IPS-NIHi7 (cell line): ENCODE measurements around the gene IPCEF1.
"Not testable (repeated sequence)": the region's sequence is repeated elsewhere in the genome, so short reads cannot be mapped to it uniquely, and the experiment has no call there.

Source experiments
- DNase-seq: peaks from one replicate; pipeline ENCODE4 v3.0.0; 2012; ENCODE audit warnings: mixed read lengths; ENCODE audit errors: extremely low spot score

IPCEF1 gene

DNA sequence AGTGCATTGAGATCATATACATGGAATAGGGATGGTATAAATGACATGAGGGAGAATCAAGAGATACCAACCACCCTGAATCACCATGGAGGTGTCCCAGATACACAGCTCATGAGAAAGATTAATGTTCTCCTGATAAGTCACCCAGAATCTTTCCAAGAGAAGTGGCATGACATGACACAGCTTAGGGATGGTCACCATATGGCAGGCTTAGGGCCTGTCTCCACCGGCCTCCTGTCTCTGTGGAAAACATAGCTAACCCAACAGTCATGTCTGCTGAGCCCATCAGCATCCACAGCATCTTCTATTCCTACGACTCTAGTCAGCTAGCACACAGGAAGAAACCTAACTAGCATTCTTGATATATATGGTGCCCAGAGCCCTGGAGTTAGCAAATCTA is 133.3 kb downstream of the IPCEF1 start:
- no peak for DNase-seq

DNA sequence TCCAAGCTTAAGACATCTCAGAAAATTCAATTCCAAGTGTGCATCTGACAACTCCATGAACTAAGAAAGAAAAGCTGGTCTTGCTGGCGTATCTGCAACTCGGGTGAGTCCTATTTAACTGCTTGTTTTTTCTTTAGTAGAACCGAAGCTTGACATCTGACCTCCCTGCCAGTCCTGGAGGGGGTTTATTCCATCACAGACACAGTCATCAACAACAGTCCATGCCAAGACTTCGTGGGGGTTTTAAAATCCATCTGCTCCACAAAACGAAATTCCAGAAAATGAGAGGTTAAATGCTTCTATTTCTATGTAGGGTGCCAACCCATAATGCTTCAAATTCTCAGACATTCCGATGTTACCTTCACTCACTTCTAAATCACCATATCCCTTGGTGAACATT is 133.9 kb downstream of the IPCEF1 start:
- no peak for DNase-seq

DNA sequence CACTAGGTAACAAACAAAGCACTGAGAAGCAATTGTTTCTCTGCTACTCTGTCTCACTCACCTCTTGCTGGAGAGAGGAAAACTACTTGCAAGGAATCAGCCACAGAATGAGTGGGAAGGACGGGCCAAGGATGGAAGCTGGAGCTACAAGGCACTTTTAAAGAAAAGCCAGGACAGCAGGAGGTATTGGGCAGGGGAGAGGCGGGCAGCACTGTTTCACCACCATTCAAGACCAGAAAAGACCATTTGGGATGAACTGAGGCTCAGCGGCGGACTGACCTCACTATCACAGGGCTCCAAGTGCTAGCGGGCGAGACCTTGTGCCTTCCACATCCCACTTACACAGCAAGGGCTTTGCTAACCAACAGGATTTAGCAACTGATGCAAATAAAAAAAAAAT is 137.4 kb downstream of the IPCEF1 start:
- peak; percentile 16 for DNase-seq

DNA sequence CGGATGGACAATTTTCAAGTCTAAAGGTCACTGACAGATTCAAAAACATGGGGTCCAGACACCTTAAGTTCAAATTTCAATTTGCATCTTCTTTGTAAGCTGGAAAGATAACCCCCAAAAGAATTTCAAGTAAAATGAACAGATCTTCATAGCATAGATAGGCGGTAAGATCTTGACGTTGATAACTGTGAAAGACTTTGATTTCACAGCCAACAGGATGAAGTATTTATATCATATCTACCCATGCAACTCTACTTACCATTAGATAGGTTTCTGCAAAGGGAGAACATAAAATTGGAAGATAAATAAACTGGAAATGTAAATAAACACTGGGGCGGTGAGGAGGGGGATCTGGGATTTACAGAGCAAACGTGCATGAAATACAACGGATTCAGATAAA is 137.8 kb downstream of the IPCEF1 start:
- no peak for DNase-seq

DNA sequence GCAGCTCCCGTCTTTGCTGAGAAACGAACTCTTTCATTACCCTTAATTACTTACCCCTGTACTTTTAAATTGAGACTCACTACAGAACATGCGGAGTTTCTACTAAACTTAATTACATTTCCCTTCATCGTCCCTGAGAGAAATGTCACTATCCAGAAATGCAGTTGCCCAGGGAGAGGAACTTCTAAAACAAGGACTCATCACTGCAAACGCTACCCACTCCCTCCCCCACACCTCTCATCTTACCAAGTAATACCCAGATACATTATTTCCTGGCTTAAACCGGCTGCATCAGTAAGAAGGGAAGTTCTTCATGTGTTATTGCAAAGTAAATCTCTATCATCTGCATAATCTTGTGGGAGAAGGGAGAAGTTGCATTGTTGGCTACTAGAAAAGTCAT is 138.3 kb downstream of the IPCEF1 start:
- DNase-seq, result no peak

DNA sequence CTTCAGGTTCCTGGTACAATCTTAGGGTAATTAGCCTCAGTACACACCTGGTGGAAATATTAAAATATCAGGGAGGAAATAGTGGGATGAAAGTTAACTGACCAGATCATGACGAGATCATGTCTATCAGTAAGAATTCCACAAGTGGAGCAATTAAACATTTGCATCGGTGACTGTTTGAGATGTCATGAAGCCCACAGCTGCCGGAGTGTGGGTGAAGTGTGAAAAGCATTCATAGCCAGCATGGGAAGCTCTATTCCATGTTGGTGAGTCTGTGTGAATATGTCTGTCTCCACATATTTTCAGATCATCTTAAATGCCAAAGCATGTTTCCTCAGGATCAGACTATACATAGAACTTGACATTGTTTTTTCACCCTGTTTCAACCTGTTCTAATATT is 142.8 kb downstream of the IPCEF1 start:
- no peak for DNase-seq

DNA sequence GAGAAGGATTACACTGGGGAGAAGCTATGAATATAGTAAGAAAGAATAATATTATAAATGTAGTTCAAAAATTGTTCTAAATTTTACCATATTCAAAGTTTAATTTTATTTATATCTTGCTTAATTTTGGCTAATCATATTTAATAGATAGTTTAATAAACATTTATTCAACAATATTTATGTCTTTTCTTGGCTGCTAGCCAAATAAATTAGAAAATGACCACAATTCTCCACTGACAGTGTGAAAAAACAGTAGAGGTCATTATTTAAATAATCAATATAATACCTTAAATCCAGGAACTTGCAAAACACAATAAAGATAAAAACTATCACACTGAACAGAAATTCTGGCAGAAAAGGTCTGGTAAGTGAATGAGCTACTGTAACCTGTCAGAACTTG is 145.9 kb downstream of the IPCEF1 start:
- DNase-seq, result no peak

DNA sequence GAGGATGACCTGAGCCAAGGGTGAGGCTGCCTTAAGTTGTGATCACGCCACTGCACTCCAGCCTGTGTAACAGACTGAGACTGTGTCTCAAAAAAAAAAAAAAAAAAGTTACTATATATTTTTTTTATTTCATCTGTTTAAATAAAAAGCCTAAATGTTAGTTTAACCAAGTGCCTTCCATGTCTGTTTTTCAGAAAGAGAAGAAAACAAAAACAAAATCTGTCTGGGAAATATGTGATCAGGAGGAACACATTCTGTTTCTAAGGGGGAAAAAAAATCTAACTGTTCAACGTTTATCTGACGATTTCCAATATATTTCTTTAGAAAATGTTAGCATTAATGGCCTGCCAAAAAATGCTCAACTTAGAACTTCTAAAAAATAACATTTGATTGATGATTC is 147.0 kb downstream of the IPCEF1 start:
- no peak for DNase-seq

DNA sequence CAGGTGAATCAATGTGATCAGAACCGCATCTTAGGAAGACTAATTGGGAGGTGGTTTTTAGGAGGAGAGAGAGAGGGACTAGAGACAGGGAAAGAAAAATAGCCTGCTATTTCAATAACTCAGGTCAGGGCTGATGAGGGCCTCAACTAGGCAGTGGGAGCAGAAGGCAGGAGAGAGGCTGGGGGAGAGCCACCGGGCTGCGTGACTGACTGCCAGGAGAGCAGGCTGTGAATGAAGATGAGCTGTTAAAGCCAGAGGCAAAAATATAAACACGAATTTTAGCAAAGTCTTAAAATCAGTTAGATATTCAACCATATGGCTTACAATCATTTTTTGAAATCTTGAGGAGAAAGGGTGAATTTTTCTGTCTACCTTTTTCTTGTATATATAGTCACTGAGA is 149.6 kb downstream of the IPCEF1 start:
- DNase-seq, result no peak

DNA sequence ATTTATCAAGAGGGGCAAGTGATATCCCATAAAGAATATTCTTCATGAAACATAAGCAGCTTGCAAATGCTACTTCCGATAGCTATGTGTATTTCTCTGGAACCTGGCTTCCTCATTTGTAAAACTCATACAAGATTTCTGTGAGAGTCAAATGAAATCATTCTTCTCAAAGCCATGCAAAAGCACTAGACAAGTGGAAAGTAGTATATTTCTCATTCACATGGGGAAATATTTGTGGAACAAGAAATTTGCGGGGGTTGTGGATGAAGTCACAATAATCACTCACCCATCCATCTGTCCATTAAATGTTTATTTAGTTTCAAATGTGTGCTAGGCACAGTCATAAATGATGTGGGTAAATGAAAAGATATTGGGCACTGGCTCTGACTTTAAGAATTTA is 150.5 kb downstream of the IPCEF1 start:
- no peak for DNase-seq

DNA sequence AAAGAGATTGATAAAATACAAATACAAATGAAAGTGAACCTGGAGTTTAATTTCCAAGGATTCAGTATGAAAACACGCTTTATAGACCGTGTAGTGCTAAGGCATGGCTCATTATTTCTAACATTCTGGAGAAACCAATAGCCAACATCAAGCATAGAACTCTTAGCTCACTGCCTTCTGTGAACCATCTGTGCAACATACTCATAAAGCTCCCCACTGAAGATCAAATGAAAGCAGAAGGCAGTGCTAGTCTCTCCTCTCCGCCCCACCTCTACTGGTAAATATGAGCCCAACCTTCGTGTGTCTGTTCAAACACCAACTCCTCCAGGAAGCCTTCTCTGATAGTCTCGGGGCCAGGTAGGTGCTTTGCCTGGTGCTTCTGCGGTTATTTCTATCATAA is 153.6 kb downstream of the IPCEF1 start:
- DNase-seq, result no peak

DNA sequence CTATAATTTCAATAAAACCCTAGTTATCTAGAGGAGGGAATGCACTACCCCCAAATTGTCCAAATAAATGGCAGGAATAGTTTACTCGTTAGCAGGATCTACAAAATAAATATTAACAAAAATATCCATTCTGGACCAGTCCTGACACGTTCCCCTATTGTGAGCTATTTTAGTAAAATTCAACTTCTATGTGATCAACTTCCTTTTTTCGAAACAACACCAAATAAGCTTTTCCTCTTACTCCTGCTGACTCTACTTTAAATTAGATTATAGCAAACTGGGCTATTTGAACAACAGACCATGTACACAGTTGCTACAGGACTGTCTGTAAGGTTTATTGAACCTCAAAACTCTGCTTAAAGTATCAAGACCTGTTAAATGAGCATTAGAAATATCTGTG is 154.3 kb downstream of the IPCEF1 start:
- no peak for DNase-seq

DNA sequence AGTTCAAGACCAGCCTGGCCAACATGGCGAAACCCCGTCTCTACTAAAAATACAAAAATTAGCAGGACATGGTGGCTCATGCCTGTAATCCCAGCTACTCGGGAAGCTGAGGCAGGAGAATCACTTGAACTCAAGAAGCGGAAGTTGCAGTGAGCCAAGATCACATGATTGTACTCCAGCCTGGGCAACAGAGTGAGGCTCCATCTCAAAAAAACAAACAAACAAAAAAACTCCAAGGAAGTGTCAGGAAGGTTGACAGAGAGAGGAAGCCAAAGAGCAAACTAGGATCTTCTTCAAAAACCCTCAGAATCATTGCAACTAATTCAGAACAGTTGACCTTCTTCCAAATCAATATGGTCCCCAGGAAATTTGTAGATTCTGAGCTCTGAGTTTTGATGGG is 154.9 kb downstream of the IPCEF1 start:
- DNase-seq, result not testable (repeated sequence)

DNA sequence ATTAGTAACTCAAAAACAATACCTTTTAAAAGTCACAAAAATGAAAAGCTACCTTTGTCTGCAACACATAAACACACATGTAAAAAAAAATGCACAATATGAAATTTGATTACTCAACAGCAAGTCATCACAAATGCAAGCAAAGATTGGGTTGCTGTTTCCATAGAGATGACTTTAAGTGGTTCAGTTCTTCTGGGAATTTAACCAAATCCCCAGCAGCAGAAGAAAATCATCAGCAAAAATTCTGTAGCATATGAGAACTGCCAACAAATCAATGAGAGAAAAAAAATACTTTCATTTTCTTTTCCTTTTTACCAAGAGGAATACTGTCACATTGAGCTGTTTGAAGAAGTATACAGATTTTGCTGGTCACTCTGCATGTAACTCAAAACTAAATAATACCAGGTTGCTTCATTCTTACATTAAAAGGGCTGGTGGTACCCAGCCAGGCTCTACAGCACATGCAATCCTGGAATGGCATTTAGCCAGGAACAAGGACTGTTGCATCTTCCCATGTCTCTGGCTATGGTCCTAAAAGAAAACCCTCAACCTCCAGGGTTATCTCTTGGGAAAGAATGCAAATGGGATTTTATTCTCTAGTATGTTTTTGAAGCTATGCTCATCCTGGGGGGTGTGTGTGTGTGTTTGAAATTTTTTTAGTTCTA is 159.3 kb downstream of the IPCEF1 start:
- DNase-seq, result no peak

DNA sequence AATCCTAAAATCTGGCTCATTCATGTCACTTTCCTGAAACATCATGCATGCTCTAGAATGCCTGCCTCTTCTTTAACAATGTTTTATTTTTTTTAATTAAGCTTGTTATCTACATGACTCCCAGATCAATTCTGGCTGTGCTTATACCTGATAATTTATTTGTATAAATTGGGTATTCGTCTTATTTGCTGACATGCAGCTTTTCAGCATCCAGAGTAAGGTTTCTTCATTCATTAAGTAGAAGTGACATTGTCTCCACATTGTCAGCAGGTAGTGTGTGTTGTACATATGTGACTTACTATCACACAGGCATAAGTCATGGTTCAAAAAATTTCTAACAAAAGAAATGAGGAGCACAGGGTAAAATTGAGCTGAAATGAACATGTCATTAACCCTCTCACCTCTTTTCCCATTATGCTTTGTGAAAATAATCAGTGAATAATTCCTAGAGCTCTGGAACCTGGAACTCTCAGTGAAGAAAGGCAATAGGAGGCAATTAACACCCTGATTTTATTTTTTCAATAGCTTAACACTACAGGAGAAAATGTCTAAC is 160.2 kb downstream of the IPCEF1 start:
- no peak for DNase-seq

DNA sequence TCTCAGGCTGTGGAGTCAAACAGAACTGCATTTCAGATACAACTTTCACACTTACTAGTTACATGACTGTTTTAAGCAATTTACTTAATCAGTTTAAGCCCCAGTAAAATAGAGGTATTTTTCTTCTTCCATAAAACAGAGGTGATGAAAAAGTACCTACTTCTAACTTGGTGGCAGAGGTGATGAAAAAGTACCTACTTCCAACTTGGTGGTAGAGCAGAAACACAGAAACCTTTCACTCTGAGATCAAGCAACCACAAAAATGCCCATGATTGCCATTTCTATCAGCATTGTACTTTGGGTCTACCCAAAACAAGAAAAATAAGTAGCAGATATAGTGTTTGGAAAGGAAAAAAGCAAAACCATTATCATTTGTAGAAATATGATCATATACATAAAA is 168.9 kb downstream of the IPCEF1 start:
- no peak for DNase-seq

DNA sequence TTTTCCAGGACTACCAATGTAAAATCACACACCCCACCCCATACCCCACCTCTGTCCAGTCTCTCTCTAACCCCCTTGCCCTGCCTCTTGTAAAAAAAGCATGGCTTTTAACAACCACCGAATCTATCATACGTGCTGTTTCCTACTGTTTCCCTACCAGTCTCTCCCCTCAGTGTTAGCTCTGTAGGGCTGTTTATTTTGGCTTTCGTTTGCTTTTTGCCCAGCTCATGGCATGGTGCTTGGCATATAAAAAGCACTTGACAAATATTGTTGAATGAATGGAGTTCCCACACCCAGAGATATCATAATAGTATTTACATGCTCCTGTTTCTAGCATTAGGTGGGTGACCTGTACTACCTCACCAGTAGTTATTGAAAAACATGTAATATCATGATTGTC is 169.4 kb downstream of the IPCEF1 start:
- DNase-seq, result no peak

DNA sequence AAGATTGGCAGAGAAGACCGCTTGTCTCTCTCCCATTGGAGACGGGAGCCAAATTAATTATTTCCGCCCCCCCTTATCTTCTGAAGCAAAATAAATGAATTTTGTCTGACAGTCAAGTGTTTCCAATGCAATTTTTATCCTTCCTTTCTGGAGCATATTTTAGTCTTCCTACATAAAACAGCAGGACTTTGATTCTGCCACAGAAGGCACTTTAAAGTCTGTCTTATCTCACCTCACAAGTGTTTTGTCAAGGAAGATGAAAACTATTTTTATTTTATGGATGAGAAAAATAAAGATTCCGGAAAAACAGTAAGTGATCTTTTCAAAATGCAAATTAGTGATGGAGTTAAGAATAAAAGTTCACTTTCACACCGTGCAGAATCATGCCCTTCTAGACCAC is 177.2 kb downstream of the IPCEF1 start:
- DNase-seq, result no peak

DNA sequence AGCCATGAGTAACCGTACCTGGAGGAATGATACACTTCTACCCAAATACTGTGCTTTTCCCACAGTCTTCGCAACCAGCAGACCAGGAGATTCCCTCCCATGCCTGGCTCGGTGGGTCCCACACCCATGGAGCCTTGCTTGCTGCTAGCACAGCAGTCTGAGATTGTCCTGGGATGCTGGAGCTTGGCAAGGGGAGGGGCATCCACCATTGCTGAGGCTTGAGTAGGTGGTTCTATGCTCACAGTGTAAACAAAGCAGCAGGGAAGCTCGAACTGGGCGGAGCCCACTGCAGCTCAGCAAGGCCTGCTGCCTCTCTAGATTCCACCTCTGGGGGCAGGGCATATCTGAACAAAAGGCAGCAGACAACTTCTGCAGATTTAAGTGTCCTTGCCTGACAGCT is 184.2 kb downstream of the IPCEF1 start:
- not testable (repeated sequence) for DNase-seq

DNA sequence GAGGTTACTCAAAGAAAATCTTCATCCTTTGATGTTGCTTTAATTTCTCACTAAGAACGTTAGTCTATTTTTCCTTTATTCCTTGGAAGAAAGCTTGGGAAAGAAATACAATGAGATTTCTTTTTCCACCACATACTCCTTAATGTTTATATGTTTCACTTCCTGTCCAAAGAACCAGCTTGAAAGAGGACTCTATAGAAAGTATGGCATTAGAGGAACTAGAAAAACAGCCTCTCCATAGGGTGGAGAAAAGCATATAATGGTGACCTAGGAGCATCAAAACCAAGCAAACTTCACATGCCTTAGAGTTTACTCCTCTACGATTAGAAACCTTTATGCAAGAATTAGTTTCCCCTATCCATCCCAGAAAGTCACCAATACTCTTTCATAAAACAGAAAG is 186.5 kb downstream of the IPCEF1 start:
- DNase-seq, result no peak

DNA sequence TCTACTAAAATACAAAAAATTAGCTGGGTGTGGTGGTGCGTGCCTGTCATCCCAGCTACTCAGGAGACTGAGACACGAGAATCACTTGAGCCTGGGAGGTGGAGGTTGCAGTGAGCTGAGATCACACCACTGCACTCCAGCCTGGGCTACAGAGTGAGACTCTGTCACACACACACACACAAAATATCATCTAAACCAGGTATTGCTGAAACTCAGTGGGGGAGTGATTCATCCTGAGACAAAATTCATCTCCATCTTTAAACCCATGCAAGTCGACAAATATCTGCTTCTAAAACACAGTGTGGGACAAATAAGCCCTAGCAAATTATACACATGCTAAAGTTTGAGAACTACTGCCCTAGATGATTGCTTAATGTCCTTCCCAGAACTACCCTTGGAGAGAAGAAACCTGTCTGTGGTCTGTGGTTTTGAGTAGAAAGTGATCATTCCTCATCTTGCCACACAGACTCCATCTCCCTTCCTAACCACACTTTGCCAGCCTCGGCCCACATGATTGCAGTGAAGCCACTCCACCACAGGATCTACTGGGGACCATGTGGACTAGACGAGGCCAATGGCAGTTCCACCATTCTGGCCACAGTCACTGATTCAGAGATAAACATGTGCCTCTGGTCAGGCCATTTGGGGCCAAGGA is 187.3 kb downstream of the IPCEF1 start:
- DNase-seq, result no peak

DNA sequence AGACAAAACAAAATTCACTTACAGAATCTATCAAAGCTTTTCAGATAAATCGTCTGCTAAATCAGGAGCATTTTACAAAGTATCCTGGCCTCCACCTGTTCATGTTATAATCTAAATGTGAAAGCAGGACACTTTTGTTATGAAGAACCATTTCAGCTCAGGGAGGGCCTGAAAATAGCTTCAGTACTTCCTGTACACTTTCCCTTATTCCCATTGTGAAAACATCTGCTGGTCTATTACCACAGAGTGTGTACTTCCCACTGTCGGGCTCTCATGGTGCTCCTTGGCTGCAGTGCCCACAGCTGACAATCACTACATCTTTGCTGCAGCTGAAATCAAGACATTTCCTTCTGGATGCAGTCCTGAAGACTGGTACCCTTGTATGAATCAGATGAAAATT is 189.5 kb downstream of the IPCEF1 start:
- no peak for DNase-seq

DNA sequence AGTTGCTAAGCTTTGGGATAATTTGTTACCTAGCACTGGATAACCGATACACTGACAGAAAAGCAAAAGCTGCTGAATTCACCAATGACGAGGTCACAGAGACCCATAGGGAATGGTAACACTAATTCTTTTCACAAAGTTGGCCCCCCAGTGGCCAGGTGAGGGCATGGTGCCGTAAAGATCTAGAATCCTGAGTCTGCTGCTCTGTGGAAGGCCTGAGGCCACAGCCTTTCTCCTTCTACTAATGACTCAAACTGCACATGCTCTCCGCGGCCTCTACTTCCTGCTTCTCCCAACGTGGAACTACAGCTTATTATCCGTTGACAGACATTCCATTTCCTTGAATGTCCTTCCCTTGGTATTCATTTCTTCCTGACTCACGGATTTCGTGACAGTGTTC is 190.5 kb downstream of the IPCEF1 start:
- DNase-seq, result peak; percentile 22

DNA sequence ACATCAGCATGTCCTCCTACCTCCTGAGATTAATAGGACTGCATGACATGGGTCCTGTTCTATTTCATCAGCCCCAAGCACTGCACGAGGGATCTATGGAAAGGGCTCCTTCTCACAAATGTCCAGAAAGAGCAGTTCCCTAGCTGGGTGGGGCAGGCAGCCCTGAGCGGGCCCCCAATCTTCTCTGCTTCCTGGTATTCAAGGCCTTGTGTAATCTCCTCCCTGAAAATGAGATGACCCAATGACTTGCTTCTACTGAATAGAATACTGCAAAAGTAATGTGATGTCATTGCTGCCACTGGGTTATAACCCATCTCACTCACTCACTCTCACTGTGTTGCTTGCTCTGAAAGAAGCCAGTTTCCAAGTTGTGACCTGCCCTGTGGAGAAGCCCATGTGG is 191.1 kb downstream of the IPCEF1 start:
- no peak for DNase-seq
